ENCODE data around the gene RHOT1. TPM values are rescaled to one million over a fixed set of nuclear protein-coding genes. Genes with fewer than 3 reads are reported as not detected.
"Not testable (repeated sequence)": the region's sequence is repeated elsewhere in the genome, so short reads cannot be mapped to it uniquely, and the experiment has no call there.

The RHOT1 gene
- total RNA-seq = 10 to 100 TPM; 24.3 to 25.9 TPM

GRCh38 chr17:32142038-32142856 lies at the start of gene RHOT1:
Gene RHOT1, plus strand, starts transcription at chr17:32142502. Its CDS starts 191 bp downstream, at chr17:32142693.
- H3K36me3 Mint-ChIP-seq = peaks cover 7% of the 10 kb centered on the region in 2 donors
- DNase-seq (ENCODE audit: low spot score in 2 of 2) (peak; percentile 79 to 80), ATAC-seq (peak; percentile 79 to 81)
- no peaks in the 10 kb centered on the region for H3K9me3 Mint-ChIP-seq
- H3K27ac Mint-ChIP-seq = peak within 1 kb of the TSS; percentile 89 to 95

GRCh38 chr17:32099686-32100085 lies 42.6 kb upstream of the RHOT1 start:
- no peak overlapping the region for H3K27ac Mint-ChIP-seq
- no peak for DNase-seq (ENCODE audit: low spot score in 2 of 2)
- no peaks in the 10 kb centered on the region for H3K36me3 Mint-ChIP-seq
- H3K9me3 Mint-ChIP-seq = no peaks in the 10 kb centered on the region
- ATAC-seq = no peak

GRCh38 chr17:32100323-32100722 lies 42.0 kb upstream of the RHOT1 start:
- not testable (repeated sequence) for H3K9me3 Mint-ChIP-seq; H3K36me3 Mint-ChIP-seq; ATAC-seq; H3K27ac Mint-ChIP-seq; DNase-seq (ENCODE audit: low spot score in 2 of 2)

GRCh38 chr17:32100971-32101631 lies 41.2 kb upstream of the RHOT1 start:
- Mint-ChIP-seq H3K36me3 (no peaks in the 10 kb centered on the region), H3K9me3 (no peaks in the 10 kb centered on the region), H3K27ac (no peak overlapping the region)
- DNase-seq (ENCODE audit: low spot score in 2 of 2) (peak in 1 of 2 donors; percentile 21), ATAC-seq (no peak)

GRCh38 chr17:32102172-32102571 lies 40.1 kb upstream of the RHOT1 start:
- Mint-ChIP-seq H3K9me3 (no peaks in the 10 kb centered on the region), H3K36me3 (no peaks in the 10 kb centered on the region), H3K27ac (no peak overlapping the region)
- peak in 1 of 2 donors; percentile 28 for DNase-seq (ENCODE audit: low spot score in 2 of 2)
- no peak for ATAC-seq

- Mint-ChIP-seq H3K9me3 (no peaks in the 10 kb centered on the region), H3K27ac (no peak overlapping the region), H3K36me3 (no peaks in the 10 kb centered on the region)
- no peak for DNase-seq (ENCODE audit: low spot score in 2 of 2)
- ATAC-seq = no peak
Observed at GRCh38 chr17:32102646-32103186, 39.6 kb upstream of the RHOT1 start.

GRCh38 chr17:32103476-32104113 lies 38.7 kb upstream of the RHOT1 start:
- ATAC-seq (no peak), DNase-seq (ENCODE audit: low spot score in 2 of 2) (peak in 1 of 2 donors; percentile 7)
- no peaks in the 10 kb centered on the region for H3K36me3 Mint-ChIP-seq
- H3K9me3 Mint-ChIP-seq = no peaks in the 10 kb centered on the region
- H3K27ac Mint-ChIP-seq = peak overlapping the region; percentile 45 to 98

GRCh38 chr17:32104158-32104557 lies 38.1 kb upstream of the RHOT1 start:
- Mint-ChIP-seq H3K36me3 (no peaks in the 10 kb centered on the region), H3K27ac (peak overlapping the region; percentile 45 to 98), H3K9me3 (no peaks in the 10 kb centered on the region)
- DNase-seq (ENCODE audit: low spot score in 2 of 2) (no peak), ATAC-seq (peak in 1 of 2 donors; percentile 21)

GRCh38 chr17:32106471-32106981 lies 35.8 kb upstream of the RHOT1 start:
- not testable (repeated sequence) for H3K36me3 Mint-ChIP-seq; H3K9me3 Mint-ChIP-seq; DNase-seq (ENCODE audit: low spot score in 2 of 2)
- peak; percentile 55 to 58 for ATAC-seq
- H3K27ac Mint-ChIP-seq = peak overlapping the region; percentile 74 to 81

GRCh38 chr17:32107194-32107593 lies 35.1 kb upstream of the RHOT1 start:
- not testable (repeated sequence) for H3K9me3 Mint-ChIP-seq; H3K36me3 Mint-ChIP-seq; DNase-seq (ENCODE audit: low spot score in 2 of 2)
- peak in 1 of 2 donors; percentile 42 for ATAC-seq
- H3K27ac Mint-ChIP-seq = peak overlapping the region; percentile 68 to 74

GRCh38 chr17:32110596-32110995 lies 31.7 kb upstream of the RHOT1 start:
- H3K9me3 Mint-ChIP-seq = no peaks in the 10 kb centered on the region
- H3K36me3 Mint-ChIP-seq = no peaks in the 10 kb centered on the region
- no peak overlapping the region for H3K27ac Mint-ChIP-seq
- ATAC-seq (no peak), DNase-seq (ENCODE audit: low spot score in 2 of 2) (no peak)

GRCh38 chr17:32111141-32111771 lies 31.0 kb upstream of the RHOT1 start:
- no peak overlapping the region for H3K27ac Mint-ChIP-seq
- peak; percentile 44 to 77 for ATAC-seq
- H3K9me3 Mint-ChIP-seq = no peaks in the 10 kb centered on the region
- no peaks in the 10 kb centered on the region for H3K36me3 Mint-ChIP-seq
- DNase-seq (ENCODE audit: low spot score in 2 of 2) = peak in 1 of 2 donors; percentile 51

GRCh38 chr17:32112416-32112815 lies 29.9 kb upstream of the RHOT1 start:
- H3K9me3 Mint-ChIP-seq = no peaks in the 10 kb centered on the region
- ATAC-seq = no peak

GRCh38 chr17:32114536-32114935 lies 27.8 kb upstream of the RHOT1 start:
- Mint-ChIP-seq H3K9me3 (no peaks in the 10 kb centered on the region), H3K27ac (no peak overlapping the region), H3K36me3 (no peaks in the 10 kb centered on the region)
- DNase-seq (ENCODE audit: low spot score in 2 of 2) (no peak), ATAC-seq (no peak)

More at GRCh38 chr17:32112416-32112815, 29.9 kb upstream of the RHOT1 start:
- no peak overlapping the region for H3K27ac Mint-ChIP-seq
- no peaks in the 10 kb centered on the region for H3K36me3 Mint-ChIP-seq
- DNase-seq (ENCODE audit: low spot score in 2 of 2) = no peak

- not testable (repeated sequence) for H3K27ac Mint-ChIP-seq; H3K36me3 Mint-ChIP-seq; DNase-seq (ENCODE audit: low spot score in 2 of 2); H3K9me3 Mint-ChIP-seq; ATAC-seq
Observed at GRCh38 chr17:32115546-32115945, 26.8 kb upstream of the RHOT1 start.

GRCh38 chr17:32116937-32117336 lies 25.4 kb upstream of the RHOT1 start:
- no peaks in the 10 kb centered on the region for H3K36me3 Mint-ChIP-seq

More at GRCh38 chr17:32116937-32117336, 25.4 kb upstream of the RHOT1 start:
- no peaks in the 10 kb centered on the region for H3K9me3 Mint-ChIP-seq
- no peak for ATAC-seq
- no peak overlapping the region for H3K27ac Mint-ChIP-seq
- no peak for DNase-seq (ENCODE audit: low spot score in 2 of 2)
